H1 (cell line): ENCODE measurements around the gene TEF. TPM values are rescaled to one million over a fixed set of nuclear protein-coding genes. Genes with fewer than 3 reads are reported as not detected.

ENCODE experiments used
- GABPA ChIP-seq: IDR thresholded peaks from 2 replicates; pipeline ENCODE4 v1.6.1; 2011; ENCODE audit warnings: mild to moderate bottlenecking, low read length, moderate library complexity, borderline replicate concordance; ENCODE audit not compliant: insufficient read depth
- KDM4A ChIP-seq: IDR thresholded peaks from one replicate; pipeline ENCODE4 v1.7.1; 2012; ENCODE audit warnings: low read depth, mild to moderate bottlenecking, moderate library complexity, low read length, inconsistent platforms; ENCODE audit not compliant: severe bottlenecking
- SIN3A ChIP-seq, 2 experiments: IDR thresholded peaks in 1 of 2; conservative IDR thresholded peaks in 1 of 2; 2 replicates each; pipeline ENCODE4 v1.6.1; 2011 to 2012; ENCODE audit warnings: low read length in 2 of 2, improper control_type of control experiment in 1 of 2, low read depth in 1 of 2, mild to moderate bottlenecking in 1 of 2
- YY1 ChIP-seq: IDR thresholded peaks from 2 replicates; pipeline ENCODE4 v1.6.1; 2011; ENCODE audit warnings: low read depth, mild to moderate bottlenecking, low read length
- polyA plus RNA-seq, 7 experiments: library from polyadenylated mRNA; depleted of rRNA in 3 of 7; stranded (reverse) in 5 of 7; unstranded in 2 of 7; fragments of >200 nt in 5 of 7; fragments of 200-250 nt in 2 of 7; gene quantifications; 1 replicate in 5 of 7; 2 replicates in 1 of 7; 4 replicates in 1 of 7; pipeline versions ENCODE4 v1.2.1 to v1.2.3, GENCODE V29; 2011 to 2013; ENCODE audit warnings: missing spikeins in 2 of 7, mixed read lengths in 2 of 7
- total RNA-seq: library from RNA; stranded (reverse); fragmentation: NEBNext Ultra II Directional; extraction: Animal tissue kit (Norgen Biotek cat#: 25700); gene quantifications from 2 replicates; pipeline ENCODE4 v1.2.1, GENCODE V29; 2021

TEF gene
- total and polyA plus RNA-seq, 2 of the 8 experiments (the other 6 are each of a cell fraction or from before 2014, with no cell fraction given): 7.4 to 9.0 TPM

GRCh38 chr22:41362615-41363014 is 19.1 kb upstream of the TEF start (continued):
- no peak for TF ChIP-seq SIN3A (conservative IDR thresholded peaks at IDR 0.05 in 1 of 2, IDR thresholded peaks at IDR 0.05 in 1 of 2; ENCODE audit: low read depth in 1 of 2, low read length in 2 of 2)
- no peak for TF ChIP-seq GABPA
- no peak for TF ChIP-seq KDM4A
- TF ChIP-seq YY1: no peak
